Measurements from ENCODE around the gene MRFAP1. TPM values are rescaled to one million over a fixed set of nuclear protein-coding genes. Genes with fewer than 3 reads are reported as not detected.

Gene MRFAP1
- total RNA-seq, 2 donors from 2014 or later: 97.9 to 115 TPM

DNA sequence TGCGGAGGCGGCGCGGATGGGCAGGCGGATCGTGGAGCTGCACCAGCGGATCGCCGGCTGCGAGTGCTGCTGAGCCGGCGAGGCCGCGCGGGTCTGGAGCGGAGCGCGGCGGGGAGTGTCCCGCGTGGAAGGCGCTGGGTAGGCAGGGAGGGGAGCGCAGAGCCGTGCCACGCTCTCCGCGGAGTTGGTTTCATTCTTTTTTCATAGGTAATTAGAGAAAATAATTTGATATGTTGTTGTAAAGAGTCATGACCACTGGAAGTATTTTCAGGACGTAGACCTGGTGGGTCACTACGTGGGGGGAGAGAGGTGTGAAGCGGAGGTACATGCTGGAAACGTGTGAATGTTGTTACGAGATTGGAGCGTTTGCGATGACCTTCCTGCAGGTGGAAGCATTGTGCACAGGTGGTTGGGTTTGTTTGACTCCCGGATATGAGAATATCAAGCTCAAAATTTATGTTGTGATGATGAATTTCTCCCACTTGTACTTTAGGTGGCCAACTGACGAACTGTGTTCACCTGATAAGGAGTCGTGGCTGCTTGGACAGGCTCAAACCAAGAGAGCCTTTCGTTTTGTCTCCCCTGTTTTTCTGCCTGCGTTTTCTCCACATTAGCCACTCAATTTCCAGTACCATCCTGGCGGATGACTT lies 34.1 kb downstream of the MRFAP1 start:
- WGBS, 2 donors: 5 to 11% methylated on average over 21 to 40 of the region's 40 CpGs
- Histone ChIP-seq H3K36me3 (replicated peaks in 1 of 2; ENCODE audit: insufficient read depth in 1 of 2, low read depth in 2 of 2) (no peaks in the 10 kb centered on the region), H3K4me1 (peaks cover 36% of the 10 kb centered on the region), H3K27ac (peak overlapping the region in 3 of 4 donors; percentile 64 to 86 (median 73)), H3K27me3 (no peaks in the 10 kb centered on the region), H3K9me3 (no peaks in the 10 kb centered on the region), H3K4me3 (peak overlapping the region; percentile 5 to 47)
- intact Hi-C loops (cut with DNase I): no loop called here
- DNase-seq (peak; percentile 44 to 61 (median 48)), ATAC-seq (peak; percentile 30)
- TF ChIP-seq POLR2A (IDR thresholded peaks at IDR 0.05): no peak
- TF ChIP-seq, protein P1, sequence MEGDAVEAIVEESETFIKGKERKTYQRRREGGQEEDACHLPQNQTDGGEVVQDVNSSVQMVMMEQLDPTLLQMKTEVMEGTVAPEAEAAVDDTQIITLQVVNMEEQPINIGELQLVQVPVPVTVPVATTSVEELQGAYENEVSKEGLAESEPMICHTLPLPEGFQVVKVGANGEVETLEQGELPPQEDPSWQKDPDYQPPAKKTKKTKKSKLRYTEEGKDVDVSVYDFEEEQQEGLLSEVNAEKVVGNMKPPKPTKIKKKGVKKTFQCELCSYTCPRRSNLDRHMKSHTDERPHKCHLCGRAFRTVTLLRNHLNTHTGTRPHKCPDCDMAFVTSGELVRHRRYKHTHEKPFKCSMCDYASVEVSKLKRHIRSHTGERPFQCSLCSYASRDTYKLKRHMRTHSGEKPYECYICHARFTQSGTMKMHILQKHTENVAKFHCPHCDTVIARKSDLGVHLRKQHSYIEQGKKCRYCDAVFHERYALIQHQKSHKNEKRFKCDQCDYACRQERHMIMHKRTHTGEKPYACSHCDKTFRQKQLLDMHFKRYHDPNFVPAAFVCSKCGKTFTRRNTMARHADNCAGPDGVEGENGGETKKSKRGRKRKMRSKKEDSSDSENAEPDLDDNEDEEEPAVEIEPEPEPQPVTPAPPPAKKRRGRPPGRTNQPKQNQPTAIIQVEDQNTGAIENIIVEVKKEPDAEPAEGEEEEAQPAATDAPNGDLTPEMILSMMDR (IDR thresholded peaks at IDR 0.05): peak in 5 of 7 experiments; percentile 19 to 54 (median 43)

DNA sequence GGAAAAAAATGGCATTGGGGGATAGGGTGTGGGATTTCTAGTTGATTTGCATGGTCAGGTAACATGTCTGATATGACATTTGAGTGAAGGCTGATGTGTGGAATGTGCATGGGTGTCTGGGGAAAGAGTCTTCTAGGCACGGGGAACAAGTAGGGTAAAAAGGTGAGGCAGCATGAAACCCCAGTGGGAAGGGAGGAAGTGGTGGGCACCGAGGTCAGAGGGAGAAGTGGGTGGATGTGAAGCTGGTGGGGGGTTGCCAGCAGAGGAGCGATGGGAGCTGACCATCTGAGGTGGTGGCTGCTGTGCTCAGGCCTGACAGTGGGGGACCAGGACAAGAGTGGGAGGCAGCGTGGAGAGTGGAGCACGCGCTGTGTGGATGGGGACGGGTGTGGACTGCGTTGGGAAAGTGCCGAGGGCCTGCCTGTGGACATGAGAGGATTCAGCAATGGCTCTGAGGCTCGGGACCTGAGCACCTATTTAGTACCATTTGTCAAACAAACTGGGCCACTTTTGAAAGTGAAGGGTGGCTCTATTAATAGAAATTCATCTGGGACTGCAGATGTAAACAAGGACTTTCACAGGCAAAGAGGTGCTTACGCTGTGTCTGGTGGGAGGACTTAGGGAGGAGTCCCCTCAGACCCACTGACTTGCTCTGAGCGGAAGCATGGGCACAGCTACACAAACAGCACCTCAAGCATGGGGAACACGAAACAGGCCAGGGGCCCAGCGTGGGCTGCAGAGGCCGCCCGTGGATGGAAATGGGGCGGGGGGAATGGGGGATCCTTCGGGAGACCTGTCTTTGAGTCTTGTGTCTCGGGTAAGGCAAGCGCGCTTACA lies 36.5 kb downstream of the MRFAP1 start:
- intact Hi-C loops (cut with DNase I): no loop called here
- no peak overlapping the region for H3K27ac ChIP-seq
- H3K36me3 ChIP-seq (replicated peaks in 1 of 2; ENCODE audit: insufficient read depth in 1 of 2, low read depth in 2 of 2): no peaks in the 10 kb centered on the region
- H3K4me1 ChIP-seq: peaks cover 36% of the 10 kb centered on the region
- 82 to 92% methylated on average over 21 of the region's 21 CpGs for WGBS, 2 donors
- DNase-seq: no peak
- no peaks in the 10 kb centered on the region for H3K9me3 ChIP-seq
- ATAC-seq: no peak
- no peak overlapping the region for H3K4me3 ChIP-seq
- no peak for TF ChIP-seq POLR2A (IDR thresholded peaks at IDR 0.05)
- TF ChIP-seq, protein P1 (IDR thresholded peaks at IDR 0.05): no peak
- H3K27me3 ChIP-seq: no peaks in the 10 kb centered on the region

DNA sequence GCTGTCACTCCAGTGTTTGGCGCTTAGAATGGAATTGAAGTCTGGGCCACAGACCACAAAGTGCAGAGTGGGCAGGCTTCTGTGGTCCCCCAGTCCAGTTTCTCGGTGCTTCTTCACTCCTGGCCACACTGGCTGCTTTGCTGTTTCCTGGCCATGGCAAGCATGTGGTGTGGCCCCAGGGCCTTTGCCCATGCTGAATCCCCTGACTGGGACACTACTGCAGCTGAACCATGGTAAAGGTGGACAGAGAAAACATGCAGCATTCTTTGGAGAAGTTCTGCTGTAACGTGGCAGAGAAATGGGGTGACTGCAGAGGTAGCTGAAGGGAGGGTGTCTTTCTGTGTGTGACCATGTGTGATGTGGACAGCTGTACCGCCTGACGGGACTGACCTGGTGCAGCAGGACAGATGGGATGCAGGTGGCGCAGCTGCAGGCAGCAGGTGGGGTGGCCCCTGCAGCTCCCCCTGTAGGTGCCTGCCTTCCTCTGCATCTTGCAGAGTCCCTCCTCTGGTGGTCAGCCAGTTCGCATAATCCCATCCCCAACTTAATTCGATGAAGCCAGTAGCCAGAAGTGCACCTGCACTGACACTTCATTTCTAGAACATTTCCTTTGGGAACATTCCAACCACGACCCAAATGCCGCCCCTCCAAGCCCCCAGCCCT lies 40.0 kb downstream of the MRFAP1 start:
- WGBS, 2 donors: 87 to 89% methylated on average over 8 to 10 of the region's 10 CpGs
- Histone ChIP-seq H3K9me3 (no peaks in the 10 kb centered on the region), H3K4me1 (peaks cover 18% of the 10 kb centered on the region), H3K27ac (no peak overlapping the region), H3K36me3 (replicated peaks in 1 of 2; ENCODE audit: insufficient read depth in 1 of 2, low read depth in 2 of 2) (no peaks in the 10 kb centered on the region), H3K27me3 (no peaks in the 10 kb centered on the region), H3K4me3 (no peak overlapping the region)
- intact Hi-C loops (cut with DNase I): no loop called here
- no peak for TF ChIP-seq POLR2A (IDR thresholded peaks at IDR 0.05)
- TF ChIP-seq, protein P1 (IDR thresholded peaks at IDR 0.05): no peak
- ATAC-seq (no peak), DNase-seq (no peak)

DNA sequence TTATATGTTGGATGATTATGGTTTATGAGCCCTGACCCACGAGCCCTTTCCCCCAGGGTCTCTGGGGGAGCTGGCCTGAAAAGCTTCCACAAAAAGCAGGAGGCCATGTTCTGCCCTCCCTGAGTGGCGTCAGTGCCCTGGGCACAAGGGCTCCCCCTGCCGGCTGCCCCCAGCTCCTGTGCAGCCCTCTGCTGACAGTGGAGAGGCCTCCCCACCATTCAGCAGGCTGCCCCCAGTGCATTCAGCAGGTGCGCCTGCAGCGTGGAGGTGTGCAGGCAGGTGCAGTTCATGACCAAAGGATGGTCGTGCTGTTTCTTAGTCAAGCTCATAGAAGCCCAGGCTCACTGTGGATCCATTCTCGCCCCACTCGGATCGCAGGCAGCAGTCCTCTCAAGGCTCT lies 40.7 kb downstream of the MRFAP1 start:
- DNase-seq: no peak
- H3K9me3 ChIP-seq: no peaks in the 10 kb centered on the region
- H3K27me3 ChIP-seq: no peaks in the 10 kb centered on the region
- H3K4me1 ChIP-seq: peaks cover 11% of the 10 kb centered on the region
- intact Hi-C loops (cut with DNase I): no loop called here
- no peaks in the 10 kb centered on the region for H3K36me3 ChIP-seq (replicated peaks in 1 of 2; ENCODE audit: insufficient read depth in 1 of 2, low read depth in 2 of 2)
- WGBS, 2 donors: 80 to 85% methylated on average over 1 to 9 of the region's 9 CpGs
- TF ChIP-seq, protein P1 (IDR thresholded peaks at IDR 0.05): no peak
- TF ChIP-seq POLR2A (IDR thresholded peaks at IDR 0.05): no peak
- no peak for ATAC-seq
- no peak overlapping the region for H3K27ac ChIP-seq
- no peak overlapping the region for H3K4me3 ChIP-seq
